SK-N-SH treated with all-trans-retinoic acid at 6 μM for 48 hours (cell line): ENCODE results near the gene PKNOX2.

Experiments used
- ARNTL ChIP-seq: fragments of 450-650 bp; formaldehyde crosslinking; IDR thresholded peaks from 2 replicates; pipeline ENCODE4 v1.5.0; 2020; ENCODE audit warnings: low read depth, mild to moderate bottlenecking, moderate library complexity, borderline replicate concordance
- CREB5 ChIP-seq: fragments of 250-450 bp; sonication (Bioruptor Pico); IDR thresholded peaks from 2 replicates; pipeline ENCODE4 v1.5.1; 2020; ENCODE audit warnings: low read depth, mild to moderate bottlenecking, moderate library complexity
- ISL1 ChIP-seq: fragments of 250-450 bp; sonication (Bioruptor Pico); IDR thresholded peaks from 2 replicates; pipeline ENCODE4 v2.1.2; 2022; ENCODE audit warnings: mild to moderate bottlenecking, moderate library complexity
- PATZ1 ChIP-seq: fragments of 250-450 bp; sonication (Bioruptor Pico); IDR thresholded peaks from 2 replicates; pipeline ENCODE4 v1.8.0; 2020; ENCODE audit warnings: mild to moderate bottlenecking, moderate library complexity, borderline replicate concordance
- PPARA ChIP-seq: fragments of 250-450 bp; sonication (Bioruptor Pico); IDR thresholded peaks from 2 replicates; pipeline ENCODE4 v1.5.0; 2020; ENCODE audit warnings: mild to moderate bottlenecking, borderline replicate concordance
- ZNF8 ChIP-seq: fragments of 450-650 bp; formaldehyde crosslinking; IDR thresholded peaks from 2 replicates; pipeline ENCODE4 v1.5.0; 2020; ENCODE audit warnings: mild to moderate bottlenecking, moderate library complexity

GRCh38 chr11:125376856-125377255 is 212.3 kb downstream of the PKNOX2 start:
- TF ChIP-seq ZNF8 (CRISPR knock-in tag) (no peak), ARNTL (no peak), CREB5 (CRISPR knock-in tag) (no peak), PPARA (CRISPR knock-in tag) (no peak), PATZ1 (CRISPR knock-in tag) (no peak), ISL1 (CRISPR knock-in tag) (no peak)
